Measurements from ENCODE around the gene SACM1L.

The SACM1L gene

DNA sequence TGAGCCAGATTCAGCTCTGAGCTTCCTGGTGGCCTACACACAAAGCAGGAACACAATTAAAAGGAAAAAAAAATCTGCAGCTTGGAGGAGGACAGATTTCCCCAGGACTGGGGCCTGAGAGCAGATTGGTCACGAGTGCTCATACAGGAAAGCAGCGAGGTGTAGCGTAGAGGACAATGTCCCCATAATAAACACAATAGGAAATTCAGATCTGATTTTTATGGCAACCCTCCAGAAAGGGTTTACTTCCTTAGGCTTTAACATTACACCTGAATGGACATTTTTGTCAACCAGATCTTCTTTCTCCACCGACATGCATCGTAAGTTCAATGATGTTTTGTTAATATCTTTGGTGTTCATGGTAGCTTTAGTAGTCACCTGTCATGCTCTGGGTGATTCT, 83.9 kb downstream of the SACM1L start:
- DNase-seq, result no peak

DNA sequence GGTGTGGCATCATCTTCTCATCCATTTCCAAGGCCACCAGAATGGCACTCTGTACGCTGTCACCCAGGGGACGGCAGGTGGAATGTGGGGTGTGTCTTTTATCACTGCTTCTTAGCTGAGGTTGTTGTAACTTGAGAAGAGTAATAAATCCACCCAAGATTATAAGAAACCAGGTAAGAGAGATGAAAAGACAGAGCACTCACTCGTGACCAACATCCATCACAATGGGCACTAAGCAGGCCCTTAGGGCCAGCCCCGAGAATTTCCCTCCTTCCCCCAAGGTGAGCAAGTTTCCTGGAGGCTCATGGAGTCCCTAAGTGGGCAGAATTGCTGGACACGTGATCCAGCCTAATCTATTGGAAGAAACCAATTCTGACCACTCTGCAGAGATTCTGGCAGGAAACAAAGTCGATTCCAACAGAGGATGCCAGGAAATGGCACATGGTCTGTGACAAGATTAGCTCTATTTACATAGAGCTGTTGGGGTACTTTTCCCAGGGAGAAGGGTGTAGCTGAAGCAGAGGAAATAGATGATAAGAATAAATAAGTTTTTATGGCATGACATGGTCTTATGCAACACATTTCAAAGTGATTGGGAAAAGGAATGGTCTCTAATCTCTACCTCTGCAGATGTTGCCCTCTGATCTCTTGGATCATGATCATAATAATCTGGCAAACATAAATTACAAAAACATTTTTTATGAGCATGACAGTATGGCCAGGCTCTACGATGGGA, 84.7 kb downstream of the SACM1L start:
- DNase-seq, result no peak

DNA sequence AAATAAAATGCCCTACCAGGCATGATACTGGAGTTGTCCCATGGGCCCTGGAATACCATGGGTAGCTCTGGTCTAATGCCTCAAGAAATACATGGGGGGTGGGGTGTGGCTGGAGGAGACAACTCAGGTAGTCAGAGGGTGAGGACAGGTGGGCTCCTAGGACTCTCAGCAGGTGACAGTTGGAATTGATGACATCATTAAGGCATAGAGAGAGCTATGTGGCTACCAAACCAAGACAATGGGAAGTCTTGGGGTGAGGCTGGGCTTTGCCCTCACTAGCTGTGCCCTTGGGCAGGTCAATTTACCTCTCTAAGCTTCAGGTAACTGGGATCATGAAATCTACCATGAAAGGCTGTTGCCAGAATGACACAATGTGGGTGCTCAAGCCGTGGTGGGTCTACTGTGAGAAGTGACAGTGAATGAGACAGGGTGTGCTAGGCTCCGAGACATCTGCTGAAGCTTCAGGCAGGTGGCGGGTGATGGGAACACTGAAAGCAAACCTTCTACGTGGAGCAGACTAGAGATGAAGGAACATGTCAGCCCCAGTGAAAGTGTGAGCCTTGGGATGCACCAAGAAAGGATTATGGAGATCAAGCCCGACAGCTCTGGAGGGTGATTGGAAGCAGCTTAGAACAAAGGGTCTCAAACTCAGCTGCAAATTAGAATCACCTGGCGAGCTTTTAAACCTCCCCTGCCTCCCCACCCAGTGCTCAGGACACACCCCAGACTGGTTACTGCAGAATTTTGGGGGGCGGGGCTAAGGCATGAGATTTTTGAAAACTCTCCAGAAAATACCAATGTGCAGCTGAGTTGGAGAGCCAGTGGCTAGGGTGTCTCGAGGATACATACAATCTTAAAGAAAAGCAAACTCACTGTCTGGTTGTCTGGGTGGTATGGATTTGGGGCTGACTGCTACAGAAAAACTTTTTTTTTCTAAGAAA, 85.7 kb downstream of the SACM1L start:
- no peak for DNase-seq

DNA sequence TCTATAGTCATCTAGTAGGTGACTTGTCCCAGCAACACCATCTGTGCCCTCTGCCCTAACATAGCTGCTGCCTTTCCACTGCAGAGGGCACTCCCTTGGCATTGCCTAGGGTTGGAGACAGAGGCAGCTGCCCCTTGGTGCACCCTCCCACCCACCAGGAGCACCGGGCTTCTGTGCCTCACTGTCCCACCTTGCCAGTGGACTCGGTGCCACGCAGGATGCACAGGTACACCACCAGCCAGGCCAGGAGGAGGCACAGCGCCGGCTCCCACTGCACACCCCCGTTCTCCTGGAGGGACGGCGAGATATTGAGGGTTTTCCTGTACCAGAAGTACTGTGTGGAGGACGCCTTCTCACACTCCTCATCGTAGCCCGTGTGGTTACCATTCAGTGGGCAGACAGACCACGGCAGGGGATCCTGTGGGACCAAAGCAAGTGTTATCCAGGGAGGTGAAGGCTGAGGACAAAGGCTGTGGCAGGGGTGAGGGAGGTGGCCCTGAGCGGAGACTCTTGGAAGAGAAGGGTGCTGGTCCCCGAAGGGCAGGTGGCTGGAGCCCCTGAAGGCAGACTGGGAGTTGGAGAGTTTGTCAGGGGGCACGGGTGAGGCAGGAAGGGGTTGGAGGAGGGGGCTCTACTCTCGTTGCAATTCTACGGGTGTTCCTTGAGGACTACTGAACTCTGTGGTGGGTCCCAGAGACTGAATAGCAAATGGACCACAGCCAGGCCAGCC, 86.5 kb downstream of the SACM1L start:
- DNase-seq, result no peak

DNA sequence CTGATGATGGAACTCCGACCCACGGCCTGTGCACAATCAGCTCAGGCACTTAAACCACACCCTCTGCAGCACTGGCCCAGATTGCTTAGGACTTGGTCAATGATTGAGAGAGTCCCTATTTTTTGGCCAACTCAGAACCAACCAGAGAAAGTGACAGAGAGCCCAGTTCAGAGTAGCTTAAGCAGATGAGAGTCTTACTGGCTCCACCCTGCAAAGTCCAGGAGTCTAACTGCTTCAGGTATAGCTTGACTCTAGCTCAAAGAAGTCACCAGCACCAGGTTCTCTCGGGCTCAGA, 87.1 kb downstream of the SACM1L start:
- no peak for DNase-seq

DNA sequence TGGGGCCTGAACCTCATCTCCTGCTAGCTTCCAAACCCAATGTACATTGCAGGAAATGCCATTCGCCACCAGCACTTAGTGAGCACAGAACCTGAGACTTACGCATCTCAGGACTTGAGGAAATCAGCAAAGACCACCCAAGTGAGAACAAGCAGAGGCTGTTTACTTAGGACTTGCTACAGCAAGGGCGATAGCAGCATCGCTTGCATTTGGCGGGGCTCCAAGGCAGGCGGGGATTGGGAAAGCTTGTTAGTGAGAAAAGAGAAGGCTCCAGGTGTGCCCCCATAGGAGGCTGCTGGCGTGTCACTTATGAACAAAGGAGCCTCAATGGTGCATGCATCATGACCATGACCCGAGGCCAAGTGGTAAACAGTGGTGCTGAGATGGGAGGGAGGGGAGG, 87.4 kb downstream of the SACM1L start:
- DNase-seq, result no peak

DNA sequence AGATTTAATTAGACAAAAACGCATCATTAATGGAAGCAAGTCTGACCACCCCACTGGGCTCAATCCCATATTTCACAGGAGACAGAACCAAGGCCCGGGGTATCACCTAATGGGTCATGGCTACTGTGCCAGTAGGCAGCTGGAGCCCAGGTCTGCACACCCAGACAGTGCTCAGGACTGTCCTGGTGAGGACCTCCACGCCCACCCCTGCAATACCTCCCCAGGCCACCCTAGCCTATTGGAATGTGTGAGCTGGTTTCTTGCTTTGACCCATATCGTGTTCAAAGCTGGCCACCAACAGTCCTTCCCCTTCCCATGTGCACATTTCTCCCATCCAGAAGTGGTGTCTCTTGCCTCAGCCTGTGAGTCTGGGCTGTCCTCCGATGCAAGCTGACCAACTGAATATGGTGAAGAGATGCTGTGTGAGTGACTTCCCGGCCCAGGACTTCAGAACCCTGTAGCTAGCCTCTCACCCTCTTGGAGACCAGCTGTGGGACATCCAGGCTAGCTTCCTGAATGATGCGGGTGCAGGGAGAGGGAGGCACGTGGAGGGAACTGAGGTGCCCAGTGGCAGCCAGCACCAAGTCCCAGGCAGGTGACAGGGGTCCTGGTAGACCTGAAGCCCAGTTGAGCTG, 88.0 kb downstream of the SACM1L start:
- DNase-seq, result no peak

DNA sequence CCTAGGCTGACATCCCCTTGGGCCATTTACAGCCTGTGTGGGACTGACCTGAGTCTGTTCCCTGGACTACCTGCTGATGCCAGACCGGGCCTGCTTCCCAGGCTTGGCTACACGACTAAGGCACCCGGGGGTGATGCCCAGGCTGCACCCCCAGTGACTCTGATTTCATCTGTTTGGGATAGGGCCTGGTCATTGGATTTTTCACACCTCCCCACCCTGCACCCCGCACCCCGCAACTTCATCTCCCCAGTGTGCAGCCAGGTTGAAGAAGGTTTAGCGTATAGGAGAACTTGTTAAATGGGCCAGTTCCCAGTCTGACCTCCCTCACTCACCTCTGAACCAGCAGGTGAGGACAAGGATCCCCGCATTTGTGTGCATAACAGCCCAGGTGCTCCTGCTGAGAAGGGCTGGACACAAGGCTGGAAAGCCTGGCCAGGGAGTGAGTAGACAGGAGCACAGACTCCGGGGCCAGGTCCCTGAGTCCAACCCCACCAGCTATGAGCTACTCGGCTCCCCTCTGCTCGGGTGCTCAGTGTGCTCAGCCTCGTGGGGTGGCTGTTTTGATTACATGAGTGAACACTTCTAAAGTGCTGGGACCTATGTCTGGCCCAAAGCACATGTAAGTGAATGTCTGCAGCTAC, 88.7 kb downstream of the SACM1L start:
- DNase-seq, result no peak

DNA sequence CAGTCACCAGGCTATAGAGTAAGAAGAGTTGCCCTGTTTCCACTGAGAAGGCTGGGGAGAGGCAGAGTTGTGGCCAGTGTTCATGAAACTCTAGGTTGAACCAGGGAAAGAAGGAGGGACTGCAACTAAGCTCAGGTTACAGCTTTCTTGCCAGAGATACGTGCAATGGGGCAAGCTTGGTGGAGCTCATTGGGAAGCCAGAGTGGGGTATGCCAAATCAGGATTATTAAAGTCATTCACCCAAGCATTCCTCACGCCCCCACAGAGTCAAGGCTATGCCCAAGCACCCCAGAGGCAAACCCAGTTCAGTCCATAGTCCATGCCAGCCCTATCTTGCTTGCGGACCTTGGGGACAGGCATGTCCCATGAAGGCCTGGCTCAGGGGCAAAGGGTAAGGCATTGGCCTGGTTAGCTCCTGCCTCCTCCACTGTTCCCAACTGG, 89.6 kb downstream of the SACM1L start:
- no peak for DNase-seq

DNA sequence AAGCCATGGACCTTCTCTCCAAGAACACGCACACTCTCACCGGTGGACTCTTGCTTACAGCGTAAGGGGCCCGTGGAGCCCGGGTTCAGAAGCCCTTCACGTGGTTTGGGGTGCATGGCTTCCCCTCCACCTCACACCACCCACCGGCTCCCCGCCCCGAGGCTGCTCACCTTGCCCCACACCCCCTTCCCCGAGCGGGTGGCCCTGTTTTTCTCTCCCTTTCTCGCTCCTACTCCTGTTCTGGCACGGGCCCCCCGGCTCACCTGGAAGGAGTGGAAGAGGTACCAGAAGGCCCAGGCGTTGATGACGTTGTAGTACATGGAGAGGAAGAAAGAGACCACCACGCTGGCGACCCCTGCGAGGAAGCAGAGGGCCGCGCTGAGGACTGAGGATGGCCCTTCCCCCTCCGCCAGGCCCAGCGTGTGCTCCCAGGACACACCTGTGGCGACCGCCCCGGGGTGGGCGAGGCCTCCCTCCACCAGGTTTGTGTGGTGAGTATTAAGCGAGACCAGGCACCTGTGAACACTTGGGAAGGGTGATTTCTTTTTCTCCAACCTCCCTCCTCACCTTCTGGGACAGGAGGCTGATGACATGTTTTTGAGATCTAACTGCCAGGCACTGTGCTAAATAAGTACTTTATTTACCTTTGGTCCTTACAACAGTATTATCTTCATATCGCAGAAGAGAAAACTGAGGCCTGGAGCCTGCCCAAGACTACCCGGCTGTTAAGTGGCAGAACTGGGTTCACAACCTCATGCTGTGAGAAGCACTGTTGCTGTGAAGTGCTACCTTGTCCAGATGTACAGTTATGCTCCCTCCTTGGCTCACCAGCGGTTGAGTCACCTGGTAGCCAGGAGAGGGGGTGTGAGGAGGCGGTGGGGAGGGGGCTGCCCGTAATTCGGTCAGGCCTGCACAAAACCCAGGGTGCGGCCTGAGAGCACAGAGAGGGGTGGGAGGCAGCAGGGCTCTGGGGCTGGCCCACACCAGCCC, 90.8 kb downstream of the SACM1L start:
- DNase-seq, result no peak

DNA sequence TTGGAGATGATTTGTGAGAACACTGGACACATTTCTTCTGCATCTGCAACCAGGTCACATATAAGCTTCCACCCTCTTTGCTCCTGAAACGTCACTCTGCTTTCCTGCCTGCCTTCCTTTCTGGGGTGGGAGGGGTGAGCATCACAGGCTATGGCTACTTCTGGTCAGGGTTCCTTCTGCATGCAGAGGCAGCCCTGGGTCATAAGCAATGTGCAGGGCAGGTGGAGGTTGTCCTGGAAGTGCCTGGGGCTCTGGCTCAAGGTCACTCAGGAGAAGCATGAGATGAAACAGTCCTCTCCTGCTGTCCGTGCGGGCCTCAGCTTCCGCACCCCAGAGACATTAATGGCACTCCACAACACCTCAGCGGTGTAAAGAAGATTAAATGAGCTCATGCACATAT, 92.1 kb downstream of the SACM1L start:
- DNase-seq, result no peak

DNA sequence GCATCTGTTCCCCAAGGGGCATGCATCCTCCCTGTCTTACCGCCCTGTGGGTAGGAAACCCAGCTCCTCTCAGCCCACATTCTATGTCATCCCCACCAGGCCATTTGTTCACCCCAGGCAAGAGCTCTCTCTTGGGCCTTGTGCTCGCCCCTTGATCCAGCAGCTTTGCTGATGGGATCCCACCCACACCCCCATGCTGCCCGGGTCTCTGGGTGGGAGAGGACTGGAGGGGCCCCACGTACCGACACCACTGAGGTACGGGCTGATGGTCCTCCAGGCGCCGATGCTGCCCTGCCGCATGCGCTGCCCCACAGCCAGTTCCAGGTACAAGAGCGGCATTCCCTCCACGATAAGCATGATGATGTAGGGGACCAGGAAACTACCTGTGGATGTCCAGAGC, 92.6 kb downstream of the SACM1L start:
- DNase-seq, result no peak

DNA sequence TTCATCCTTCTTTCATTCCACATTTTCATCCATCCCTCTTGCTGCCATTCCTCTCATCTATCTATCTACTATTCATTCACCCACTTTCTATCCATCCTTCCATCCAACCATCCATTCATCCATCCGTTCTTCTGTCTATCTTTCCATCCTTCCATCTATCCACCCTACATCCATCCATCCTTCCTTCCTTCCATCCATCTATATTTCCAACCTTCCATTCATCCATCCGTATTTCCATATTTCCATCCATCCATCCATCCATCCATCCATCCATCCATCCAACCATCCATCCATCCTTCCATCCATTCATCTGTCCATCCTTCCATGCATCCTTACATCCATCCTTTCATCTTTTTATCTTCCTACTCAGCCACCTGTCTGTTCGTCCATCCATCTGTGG, 93.2 kb downstream of the SACM1L start:
- no peak for DNase-seq

DNA sequence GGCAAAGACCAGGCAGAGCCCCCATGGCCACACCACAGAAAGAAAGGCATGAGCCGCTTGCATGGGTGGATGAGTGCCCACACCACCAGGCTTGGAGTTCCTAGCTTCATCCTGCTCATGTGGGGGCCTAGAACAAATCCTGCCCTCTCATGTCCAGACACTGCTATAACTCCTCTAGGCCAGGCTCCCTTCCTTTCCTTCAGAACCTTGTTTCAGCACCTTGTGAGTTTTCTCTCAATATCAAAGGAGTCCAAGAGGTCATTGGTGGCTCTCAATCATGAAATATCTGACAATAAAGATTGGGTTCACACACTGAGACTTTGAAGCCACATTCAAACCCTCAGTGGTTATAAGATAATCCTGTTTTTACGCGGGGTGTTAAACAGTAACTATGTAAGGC, 94.5 kb downstream of the SACM1L start:
- no peak for DNase-seq

DNA sequence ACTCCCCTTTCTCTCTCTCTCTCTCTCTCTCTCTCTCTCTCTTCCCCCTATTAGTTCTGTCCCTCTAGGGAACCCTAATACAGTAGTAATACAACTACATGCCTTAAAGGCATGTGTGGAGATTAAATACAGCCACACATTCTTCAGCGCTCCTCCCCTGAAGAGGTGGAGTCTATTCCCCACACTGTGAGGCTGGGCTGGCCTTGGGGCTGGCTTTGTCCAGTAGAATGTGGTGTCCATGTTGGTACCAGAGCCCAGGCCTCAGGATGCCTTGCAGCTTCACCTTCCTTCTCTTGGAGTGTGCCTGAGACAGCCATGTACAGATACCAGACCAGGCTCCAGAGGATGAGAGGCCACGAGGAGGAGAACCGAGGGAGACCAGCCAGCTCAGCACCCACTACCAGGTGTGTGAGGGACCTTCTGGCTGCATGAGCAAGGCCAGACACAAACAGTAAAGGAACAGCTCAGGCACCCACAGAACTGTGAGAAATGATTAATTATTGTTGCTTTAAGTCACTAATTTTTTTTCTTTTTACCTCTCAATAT, 96.5 kb downstream of the SACM1L start:
- DNase-seq, result no peak

DNA sequence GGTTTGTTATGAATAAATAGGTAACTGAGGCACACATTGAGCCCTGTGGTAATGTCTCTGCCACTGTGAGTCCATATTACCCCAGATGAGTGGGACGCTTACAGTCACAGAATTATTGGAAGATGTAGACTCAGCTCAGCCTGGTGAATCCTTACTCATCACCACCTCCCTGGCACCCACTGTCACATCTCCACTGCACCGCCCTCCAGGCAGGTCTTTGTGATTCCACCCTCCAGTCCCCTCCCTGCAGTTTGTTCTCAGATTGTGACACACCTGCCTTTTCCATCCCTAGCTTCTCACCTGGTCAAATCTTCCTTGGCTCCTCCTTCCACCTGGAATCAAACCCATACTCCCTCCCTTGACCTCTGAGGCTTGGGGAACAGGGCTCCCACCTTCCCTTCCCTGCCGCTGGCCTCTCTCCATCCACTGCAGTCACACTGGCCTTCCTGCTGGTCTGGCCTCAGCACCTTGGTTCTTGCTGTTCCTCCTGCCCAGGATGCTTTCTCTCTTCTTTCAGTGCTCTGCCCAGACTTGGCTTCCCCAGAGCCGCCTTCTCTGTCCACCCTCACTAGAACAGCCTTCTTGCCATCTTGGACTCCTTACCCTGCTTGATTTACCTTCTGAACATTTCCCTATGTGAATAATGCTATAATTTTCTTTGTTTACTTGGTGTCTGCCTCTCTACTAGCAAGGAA, 97.8 kb downstream of the SACM1L start:
- no peak for DNase-seq

DNA sequence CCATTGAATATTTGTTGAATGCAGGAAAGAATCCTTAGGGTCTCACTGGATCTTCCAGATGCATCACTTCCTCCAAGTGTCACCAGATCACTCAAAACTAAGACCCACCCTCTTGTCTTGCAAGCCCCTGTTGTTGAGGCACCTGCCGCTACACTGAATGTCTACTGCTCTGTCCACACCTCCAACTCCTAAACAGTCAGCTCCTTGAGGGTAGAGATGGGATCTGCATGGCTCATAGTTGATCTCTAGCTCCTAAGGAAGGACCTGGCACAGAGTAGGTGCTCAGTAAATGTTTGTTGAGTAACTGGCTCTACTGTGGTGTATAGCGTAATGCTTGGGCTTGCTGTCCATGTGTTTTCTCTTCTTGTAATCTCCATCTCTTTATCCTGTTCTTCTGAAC, 98.4 kb downstream of the SACM1L start:
- DNase-seq, result no peak

DNA sequence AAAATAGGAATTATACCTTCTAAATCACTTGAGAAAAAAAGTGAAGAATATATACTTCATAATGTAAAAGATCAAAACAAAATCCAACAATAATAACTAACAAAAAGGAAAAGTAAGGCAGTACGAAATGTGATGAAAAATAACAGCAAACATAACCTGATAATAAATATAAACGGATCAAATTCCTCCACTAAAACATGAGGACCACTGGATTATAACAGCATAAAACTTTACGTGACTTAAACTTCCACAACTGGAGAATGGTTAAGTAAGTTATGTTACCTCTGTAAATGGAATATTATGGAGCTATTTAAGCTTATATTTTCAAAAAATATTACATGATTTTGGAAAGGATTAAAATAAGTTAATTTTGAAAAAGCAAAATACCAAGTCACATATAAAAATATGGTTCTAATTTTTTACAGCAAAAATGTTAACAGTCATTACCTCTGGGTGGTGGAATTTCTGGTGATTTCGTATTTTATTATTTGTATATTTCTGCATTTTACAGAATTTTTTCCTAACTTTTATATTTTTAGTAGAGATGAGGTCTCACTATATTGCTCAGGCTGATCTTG, 100.1 kb downstream of the SACM1L start:
- DNase-seq, result no peak

DNA sequence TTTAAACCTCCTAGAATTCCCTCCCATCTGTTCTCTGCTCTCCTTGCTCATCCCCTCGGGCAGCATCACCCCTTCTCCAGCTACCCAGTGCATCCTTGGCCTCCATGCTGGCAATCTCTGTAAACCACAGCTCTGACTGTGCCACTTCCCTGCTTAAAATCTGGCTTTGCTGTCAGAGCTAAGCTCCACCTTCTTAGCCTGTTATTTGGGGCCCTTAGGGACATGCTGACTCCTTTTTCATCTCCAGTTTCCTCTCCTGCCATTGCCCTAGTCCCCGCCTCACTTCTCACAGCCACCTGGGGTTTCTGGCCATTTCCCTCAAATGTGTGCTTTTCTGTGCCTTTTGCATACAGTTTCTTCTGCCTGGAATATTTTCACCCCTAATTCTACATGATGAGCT, 101.4 kb downstream of the SACM1L start:
- DNase-seq, result no peak

DNA sequence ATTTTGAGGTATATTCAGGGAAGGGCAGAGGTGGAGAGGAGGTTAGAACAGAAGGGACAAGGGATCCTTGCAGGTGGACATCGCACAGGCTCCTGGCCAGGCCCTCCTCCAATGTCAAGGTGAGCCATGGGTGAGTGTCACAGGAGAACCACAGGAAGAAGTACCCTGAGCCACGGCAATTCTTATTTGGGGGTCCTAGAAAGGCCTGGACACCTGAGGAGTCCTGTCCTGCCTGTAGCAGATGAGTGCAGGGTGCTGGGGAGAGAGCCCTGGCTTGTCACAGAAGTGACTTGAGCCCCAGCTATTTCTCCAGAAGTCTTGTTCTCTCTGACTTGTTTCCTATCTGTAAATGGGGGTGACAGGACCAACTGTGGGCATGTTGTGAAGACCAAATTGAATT, 102.8 kb downstream of the SACM1L start:
- no peak for DNase-seq

Data from EL (cell line).